ENCODE measurements around the gene CDC6.

CDC6 gene

GRCh38 chr17:40349895-40350688 is 62.4 kb downstream of the CDC6 start:
- Histone ChIP-seq H3K9me3 (ENCODE audit: control insufficient read depth, insufficient read depth, low read depth, low read length) (no peaks in the 10 kb centered on the region), H3K27ac (ENCODE audit: extremely low read depth, low read depth, low read length) (no peak overlapping the region), H3K4me1 (ENCODE audit: control insufficient read depth, insufficient read depth, low read length) (peaks cover 5% of the 10 kb centered on the region), H3K4me3 (ENCODE audit: low read depth, low read length) (no peak overlapping the region), H3K36me3 (ENCODE audit: control insufficient read depth in 2 of 2, insufficient read depth in 1 of 2, low read length in 2 of 2) (peaks cover 6 to 46% of the 10 kb centered on the region in 2 experiments; a peak in 2 of 3 replicates)
- ChIA-PET CTCF (interaction anchor here (1.0 to 16.1 kb wide), 2 partner anchors 44 to 56 kb away, joined by 3 to 453 read pairs; partner anchors contain the start of gene RARA), POLR2A (interaction anchor here (2.1 kb wide), 1 partner anchor 43 kb away, joined by 6 read pairs; no protein-coding TSS in a partner anchor)
- peak; percentile 51 for TF ChIP-seq PATZ1 (tag by site-specific recombination; IDR thresholded peaks at IDR 0.05)
- TF ChIP-seq ZNF146 (tag by site-specific recombination; IDR thresholded peaks at IDR 0.05): no peak
- TF ChIP-seq ATF2 (tag by site-specific recombination; IDR thresholded peaks at IDR 0.05; ENCODE audit: low read depth): 0 out of 2 replicates have a peak, but pooled peaks have one; percentile 16
- no peak for TF ChIP-seq ZNF398 (tag by site-specific recombination; IDR thresholded peaks at IDR 0.05)
- TF ChIP-seq ZSCAN4 (tag by site-specific recombination; IDR thresholded peaks at IDR 0.05): peak; percentile 52; the same call in 1 of the 2 replicates
- TF ChIP-seq ZNF132 (tag by site-specific recombination; IDR thresholded peaks at IDR 0.05; ENCODE audit: borderline replicate concordance): no peak
- no peak for TF ChIP-seq ZNF501 (tag by site-specific recombination; IDR thresholded peaks at IDR 0.05)
- no peak for TF ChIP-seq ZNF610 (tag by site-specific recombination; IDR thresholded peaks at IDR 0.05; ENCODE audit: borderline replicate concordance)
- TF ChIP-seq ZNF341 (tag by site-specific recombination; IDR thresholded peaks at IDR 0.05; ENCODE audit: low read depth): 0 out of 2 replicates have a peak, but pooled peaks have one; percentile 18
- TF ChIP-seq ZNF621 (tag by site-specific recombination; IDR thresholded peaks at IDR 0.05): no peak

GRCh38 chr17:40350689-40351358 is 63.1 kb downstream of the CDC6 start:
- Histone ChIP-seq H3K4me3 (ENCODE audit: low read depth, low read length) (no peak overlapping the region), H3K27ac (ENCODE audit: extremely low read depth, low read depth, low read length) (no peak overlapping the region), H3K9me3 (ENCODE audit: control insufficient read depth, insufficient read depth, low read depth, low read length) (no peaks in the 10 kb centered on the region), H3K4me1 (ENCODE audit: control insufficient read depth, insufficient read depth, low read length) (no peaks in the 10 kb centered on the region; the same call in 1 of the 2 replicates), H3K36me3 (ENCODE audit: control insufficient read depth in 2 of 2, insufficient read depth in 1 of 2, low read length in 2 of 2) (peaks cover 6 to 53% of the 10 kb centered on the region in 2 experiments; a peak in 2 of 3 replicates)
- ChIA-PET POLR2A (interaction anchor here (0.8 kb wide), 1 partner anchor 44 kb away, joined by 5 read pairs; no protein-coding TSS in a partner anchor), CTCF (interaction anchor here (0.6 to 16.1 kb wide), 5 partner anchors 32 to 107 kb away, joined by 3 to 453 read pairs (median 4); partner anchors contain the start of gene RARA)
- TF ChIP-seq ZNF16 (tag by site-specific recombination; IDR thresholded peaks at IDR 0.05; ENCODE audit: low read depth): no peak
- no peak for TF ChIP-seq INSM2 (tag by site-specific recombination; IDR thresholded peaks at IDR 0.05)
- 0 out of 2 replicates have a peak, but pooled peaks have one; percentile 19 for TF ChIP-seq ZNF398 (tag by site-specific recombination; IDR thresholded peaks at IDR 0.05)

All from HEK293 (cell line).